Suprapubic skin (tissue), 4 donors: Measurements from ENCODE around the gene GRIA4. TPM values are rescaled to one million over a fixed set of nuclear protein-coding genes. Genes with fewer than 3 reads are reported as not detected.

Source experiments
- DNase-seq, 2 donors: peaks; one replicate each; pipeline ENCODE4 v3.0.0-alpha.2; 2019; ENCODE audit warnings: low spot score in 2 of 2
- H3K27ac ChIP-seq: fragments of 200-600 bp; sonication (generic); one replicate; pipeline ENCODE4 v1.5.1; 2019
- H3K27me3 ChIP-seq: fragments of 200-600 bp; sonication (generic); one replicate; pipeline ENCODE4 v1.5.1; 2019
- H3K36me3 ChIP-seq: fragments of 200-600 bp; sonication (generic); one replicate; pipeline ENCODE4 v1.5.1; 2019
- H3K4me1 ChIP-seq: fragments of 200-600 bp; sonication (generic); one replicate; pipeline ENCODE4 v1.5.1; 2019
- H3K4me3 ChIP-seq: fragments of 200-600 bp; sonication (generic); one replicate; pipeline ENCODE4 v1.5.1; 2019; ENCODE audit warnings: mild to moderate bottlenecking
- H3K9me3 ChIP-seq: fragments of 200-600 bp; sonication (generic); one replicate; pipeline ENCODE4 v1.5.1; 2019
- CTCF ChIP-seq, 2 donors: fragments of 200-600 bp in 1 of 2; fragments of 450-650 bp in 1 of 2; sonication (generic) in 1 of 2; IDR thresholded peaks; one replicate each; pipeline ENCODE4 v1.5.1; 2016 to 2019; ENCODE audit warnings: antibody characterized with exemption in 2 of 2, mild to moderate bottlenecking in 1 of 2, moderate library complexity in 1 of 2
- EP300 ChIP-seq: sonication (generic); formaldehyde crosslinking; IDR thresholded peaks from one replicate; pipeline ENCODE4 v1.6.1; 2017; ENCODE audit warnings: antibody characterized with exemption
- POLR2A ChIP-seq, 2 donors: fragments of 450-650 bp; IDR thresholded peaks; one replicate each; pipeline ENCODE4 v1.6.1; 2017; ENCODE audit warnings: antibody characterized with exemption in 2 of 2, mild to moderate bottlenecking in 2 of 2, moderate library complexity in 2 of 2
- POLR2AphosphoS5 ChIP-seq, 3 donors: sonication (generic); formaldehyde crosslinking; IDR thresholded peaks; one replicate each; pipeline ENCODE4 v1.6.1; 2017; ENCODE audit warnings: antibody characterized with exemption in 3 of 3
- WGBS: methylation state at CpG from one replicate; pipeline ENCODE4 v1.1.5; 2018; 5-methylcytosine and 5-hydroxymethylcytosine counted together
- total RNA-seq, 4 donors: library from RNA; depleted of rRNA; stranded (reverse); fragments of >200 nt; gene quantifications; one replicate each; pipeline ENCODE4 v1.1.0, GENCODE V29; 2016

The GRIA4 gene
- total RNA-seq, 4 donors from 2014 or later = 1.1 to 2.3 (median 1.8) TPM

GRCh38 chr11:105582497-105582896 is 27.4 kb upstream of the GRIA4 start:
- Histone ChIP-seq H3K9me3 (no peaks in the 10 kb centered on the region), H3K4me3 (no peak overlapping the region), H3K27ac (no peak overlapping the region), H3K36me3 (no peaks in the 10 kb centered on the region), H3K4me1 (no peaks in the 10 kb centered on the region), H3K27me3 (no peaks in the 10 kb centered on the region)
- WGBS = 70% methylated on average over 4 of the region's 4 CpGs
- no peak for TF ChIP-seq EP300
- no peak for TF ChIP-seq CTCF (IDR thresholded peaks at IDR 0.05)
- no peak for TF ChIP-seq POLR2A (IDR thresholded peaks at IDR 0.05)
- TF ChIP-seq POLR2AphosphoS5 (IDR thresholded peaks at IDR 0.05) = no peak
- no peak for DNase-seq

- H3K36me3 ChIP-seq = no peaks in the 10 kb centered on the region
- H3K27ac ChIP-seq = no peak overlapping the region
- 63% methylated on average over 2 of the region's 2 CpGs for WGBS
- no peak overlapping the region for H3K4me3 ChIP-seq
- no peaks in the 10 kb centered on the region for H3K9me3 ChIP-seq
- no peaks in the 10 kb centered on the region for H3K4me1 ChIP-seq
- H3K27me3 ChIP-seq = no peaks in the 10 kb centered on the region
- TF ChIP-seq EP300 (no peak), POLR2AphosphoS5 (IDR thresholded peaks at IDR 0.05) (no peak), POLR2A (IDR thresholded peaks at IDR 0.05) (no peak), CTCF (IDR thresholded peaks at IDR 0.05) (no peak)
- no peak for DNase-seq
Observed at GRCh38 chr11:105588001-105588400, 21.9 kb upstream of the GRIA4 start.

- DNase-seq = no peak
Observed at GRCh38 chr11:105589346-105589745, 20.5 kb upstream of the GRIA4 start.

GRCh38 chr11:105592035-105592434 is 17.8 kb upstream of the GRIA4 start:
- no peaks in the 10 kb centered on the region for H3K9me3 ChIP-seq
- no peak overlapping the region for H3K27ac ChIP-seq
- H3K4me3 ChIP-seq = no peak overlapping the region
- H3K36me3 ChIP-seq = no peaks in the 10 kb centered on the region
- no peaks in the 10 kb centered on the region for H3K4me1 ChIP-seq
- H3K27me3 ChIP-seq = no peaks in the 10 kb centered on the region
- 68% methylated on average over 5 of the region's 5 CpGs for WGBS
- no peak for DNase-seq
- TF ChIP-seq CTCF (IDR thresholded peaks at IDR 0.05) (no peak), POLR2A (IDR thresholded peaks at IDR 0.05) (no peak), POLR2AphosphoS5 (IDR thresholded peaks at IDR 0.05) (no peak), EP300 (no peak)

More at GRCh38 chr11:105589346-105589745, 20.5 kb upstream of the GRIA4 start:
- H3K4me1 ChIP-seq = no peaks in the 10 kb centered on the region
- H3K27me3 ChIP-seq = no peaks in the 10 kb centered on the region
- WGBS = 89% methylated on average over 4 of the region's 4 CpGs
- H3K27ac ChIP-seq = no peak overlapping the region
- H3K9me3 ChIP-seq = no peaks in the 10 kb centered on the region
- H3K36me3 ChIP-seq = no peaks in the 10 kb centered on the region
- no peak for TF ChIP-seq POLR2A (IDR thresholded peaks at IDR 0.05)
- no peak for TF ChIP-seq POLR2AphosphoS5 (IDR thresholded peaks at IDR 0.05)
- TF ChIP-seq CTCF (IDR thresholded peaks at IDR 0.05) = no peak
- TF ChIP-seq EP300 = no peak
- H3K4me3 ChIP-seq = no peak overlapping the region

- no peak overlapping the region for H3K27ac ChIP-seq
- H3K27me3 ChIP-seq = no peaks in the 10 kb centered on the region
- H3K4me3 ChIP-seq = no peak overlapping the region
- DNase-seq = no peak
- 60% methylated on average over 1 of the region's 1 CpG for WGBS
- no peak for TF ChIP-seq CTCF (IDR thresholded peaks at IDR 0.05)
- TF ChIP-seq POLR2AphosphoS5 (IDR thresholded peaks at IDR 0.05) = no peak
- no peak for TF ChIP-seq POLR2A (IDR thresholded peaks at IDR 0.05)
- no peak for TF ChIP-seq EP300
- H3K36me3 ChIP-seq = no peaks in the 10 kb centered on the region
- no peaks in the 10 kb centered on the region for H3K4me1 ChIP-seq
- no peaks in the 10 kb centered on the region for H3K9me3 ChIP-seq
Observed at GRCh38 chr11:105598371-105598770, 11.5 kb upstream of the GRIA4 start.
